ENCODE results near the gene MRPL1. TPM values are rescaled to one million over a fixed set of nuclear protein-coding genes. Genes with fewer than 3 reads are reported as not detected.

The MRPL1 gene
- total RNA-seq, 1 experiment from 2014 or later = 18.3 TPM

- no TSS peak for BruUV-seq (replicated peaks)
- Histone ChIP-seq H3K27me3 (ENCODE audit: control insufficient read depth, insufficient read depth, low read length) (no peaks in the 10 kb centered on the region), H3K36me3 (ENCODE audit: control insufficient read depth, insufficient read depth, low read length) (no peaks in the 10 kb centered on the region), H3K27ac (ENCODE audit: low read length) (no peak overlapping the region), H3K4me3 (ENCODE audit: low read depth in 2 of 2, low read length in 2 of 2) (no peak overlapping the region), H3K9me3 (ENCODE audit: control insufficient read depth, insufficient read depth, low read depth, low read length) (no peaks in the 10 kb centered on the region), H3K4me1 (ENCODE audit: control insufficient read depth, insufficient read depth, low read length) (no peaks in the 10 kb centered on the region)
- no peak for ATAC-seq
- TF ChIP-seq SIN3A (IDR thresholded peaks at IDR 0.05; ENCODE audit: borderline replicate concordance, insufficient read depth, low read depth, low read length) (no peak), POLR2AphosphoS5 (IDR thresholded peaks at IDR 0.05; ENCODE audit: low read depth, low read length) (no peak), REST (IDR thresholded peaks at IDR 0.05; ENCODE audit: insufficient read depth in 1 of 2, low read depth in 2 of 2, low read length in 1 of 2) (no peak), TCF7L2 (IDR thresholded peaks at IDR 0.05; ENCODE audit: low read depth, low read length) (no peak)
- TF ChIP-seq, protein P1, sequence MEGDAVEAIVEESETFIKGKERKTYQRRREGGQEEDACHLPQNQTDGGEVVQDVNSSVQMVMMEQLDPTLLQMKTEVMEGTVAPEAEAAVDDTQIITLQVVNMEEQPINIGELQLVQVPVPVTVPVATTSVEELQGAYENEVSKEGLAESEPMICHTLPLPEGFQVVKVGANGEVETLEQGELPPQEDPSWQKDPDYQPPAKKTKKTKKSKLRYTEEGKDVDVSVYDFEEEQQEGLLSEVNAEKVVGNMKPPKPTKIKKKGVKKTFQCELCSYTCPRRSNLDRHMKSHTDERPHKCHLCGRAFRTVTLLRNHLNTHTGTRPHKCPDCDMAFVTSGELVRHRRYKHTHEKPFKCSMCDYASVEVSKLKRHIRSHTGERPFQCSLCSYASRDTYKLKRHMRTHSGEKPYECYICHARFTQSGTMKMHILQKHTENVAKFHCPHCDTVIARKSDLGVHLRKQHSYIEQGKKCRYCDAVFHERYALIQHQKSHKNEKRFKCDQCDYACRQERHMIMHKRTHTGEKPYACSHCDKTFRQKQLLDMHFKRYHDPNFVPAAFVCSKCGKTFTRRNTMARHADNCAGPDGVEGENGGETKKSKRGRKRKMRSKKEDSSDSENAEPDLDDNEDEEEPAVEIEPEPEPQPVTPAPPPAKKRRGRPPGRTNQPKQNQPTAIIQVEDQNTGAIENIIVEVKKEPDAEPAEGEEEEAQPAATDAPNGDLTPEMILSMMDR (IDR thresholded peaks at IDR 0.05) = no peak
- DNase-seq (ENCODE audit: low read depth, low spot score) = no peak
- ChIA-PET CTCF (no interaction called here), POLR2A (no interaction called here)
- in situ Hi-C loops (cut with HindIII; ENCODE audit: low pct_unique_long_range_greater_than_20kb, low sequenced_read_pairs) (no loop called here), intact Hi-C loops (cut with micrococcal nuclease; ENCODE audit: unreplicated experiment) (loop anchor here (5.0 kb wide), 1 partner anchor 558 kb away; no protein-coding TSS in a partner anchor)
Observed at GRCh38 chr4:77958897-77959296, 96.3 kb downstream of the MRPL1 start.

DNA sequence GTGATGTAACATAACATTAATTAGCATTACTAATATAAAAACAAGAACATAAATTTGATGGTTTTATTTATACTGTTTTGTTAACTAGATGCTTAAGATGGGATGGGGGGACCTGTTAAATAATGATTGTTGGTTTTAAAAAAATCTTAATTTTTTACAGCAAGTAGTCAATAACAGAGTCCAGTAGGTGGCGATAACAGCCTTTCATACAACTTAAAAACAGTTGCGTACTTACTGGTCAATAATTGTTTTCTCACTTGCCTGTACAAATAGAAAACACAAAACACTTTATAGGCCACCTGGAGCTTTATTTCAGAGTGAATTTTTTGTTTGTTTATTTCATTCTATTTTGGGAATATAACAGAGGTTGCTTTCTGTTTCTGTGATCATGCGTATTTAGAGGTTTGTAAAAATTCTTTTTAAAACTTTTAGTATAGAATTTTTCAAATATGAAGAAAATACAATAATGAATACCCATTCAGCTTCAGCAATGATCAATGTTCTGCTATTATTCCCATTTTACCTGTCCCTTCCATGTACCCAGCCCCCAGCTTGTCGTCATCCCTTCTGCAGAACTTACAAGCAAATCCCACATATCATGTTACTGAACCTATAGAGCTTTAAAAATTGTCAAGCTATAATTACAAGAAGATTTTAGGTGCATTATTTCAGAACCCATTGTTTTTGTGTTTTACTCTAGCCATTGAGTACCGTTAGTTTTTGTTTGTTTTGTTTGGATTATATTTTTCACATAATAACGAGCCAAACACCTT is 97.1 kb downstream of the MRPL1 start:
- intact Hi-C loops (cut with micrococcal nuclease; ENCODE audit: unreplicated experiment) = loop anchor here (5.0 kb wide), 1 partner anchor 558 kb away; no protein-coding TSS in a partner anchor
- no peak overlapping the region for H3K4me3 ChIP-seq (ENCODE audit: low read depth in 2 of 2, low read length in 2 of 2)
- CTCF ChIA-PET = no interaction called here
- no peak for TF ChIP-seq REST (IDR thresholded peaks at IDR 0.05; ENCODE audit: insufficient read depth in 1 of 2, low read depth in 2 of 2, low read length in 1 of 2)
- TF ChIP-seq, protein P1 (IDR thresholded peaks at IDR 0.05) = peak; percentile 61; the same call in 1 of the 2 replicates
- no peaks in the 10 kb centered on the region for H3K9me3 ChIP-seq (ENCODE audit: control insufficient read depth, insufficient read depth, low read depth, low read length)
- no peaks in the 10 kb centered on the region for H3K27me3 ChIP-seq (ENCODE audit: control insufficient read depth, insufficient read depth, low read length)
- POLR2A ChIA-PET = no interaction called here
- H3K4me1 ChIP-seq (ENCODE audit: control insufficient read depth, insufficient read depth, low read length) = no peaks in the 10 kb centered on the region
- H3K36me3 ChIP-seq (ENCODE audit: control insufficient read depth, insufficient read depth, low read length) = no peaks in the 10 kb centered on the region
- no TSS peak for BruUV-seq (replicated peaks)
- in situ Hi-C loops (cut with HindIII; ENCODE audit: low pct_unique_long_range_greater_than_20kb, low sequenced_read_pairs) = no loop called here
- no peak for ATAC-seq
- H3K27ac ChIP-seq (ENCODE audit: low read length) = no peak overlapping the region
- peak; percentile 18 for DNase-seq (ENCODE audit: low read depth, low spot score)

Data from Panc1 (cell line).